Measurements from ENCODE around the gene EPAS1. TPM values are rescaled to one million over a fixed set of nuclear protein-coding genes. Genes with fewer than 3 reads are reported as not detected.

Gene EPAS1
- total RNA-seq, 4 donors from 2014 or later, result 102 to 260 (median 167) TPM

GRCh38 chr2:46363535-46364170 is 66.4 kb downstream of the EPAS1 start:
- H3K4me1 ChIP-seq, result peaks cover 0 to 4% (median 0%) of the 10 kb centered on the region in 4 donors
- intact Hi-C loops (cut with DNase I; ENCODE audit: low total_unique reads), result loop anchor here (2.0 kb wide), 1 partner anchor 301 kb away; no protein-coding TSS in a partner anchor
- TF ChIP-seq POLR2AphosphoS5 (IDR thresholded peaks at IDR 0.05) (no peak), EP300 (IDR thresholded peaks at IDR 0.05; ENCODE audit: low read depth) (no peak), CTCF (IDR thresholded peaks at IDR 0.05) (no peak), POLR2A (IDR thresholded peaks at IDR 0.05) (no peak)
- DNase-seq, result no peak
- H3K9me3 ChIP-seq, result no peaks in the 10 kb centered on the region
- 64 to 77% methylated on average over 3 to 4 of the region's 4 CpGs for WGBS, 2 donors (ENCODE audit: low coverage in 1 of 2)
- H3K27me3 ChIP-seq, result no peaks in the 10 kb centered on the region
- no peak overlapping the region for H3K4me3 ChIP-seq
- in situ Hi-C loops (cut with MboI; ENCODE audit: low pct_ligation_motif_present in 1 of 4, low pct_unique_long_range_greater_than_20kb in 1 of 4, low sequenced_read_pairs in 3 of 4), result loop anchor here (25.0 kb wide), 3 partner anchors 301 to 726 kb away; no protein-coding TSS in a partner anchor
- H3K27ac ChIP-seq, result no peak overlapping the region
- peaks cover 0 to 4% (median under 1%) of the 10 kb centered on the region in 4 donors for H3K36me3 ChIP-seq

GRCh38 chr2:46364797-46365457 is 67.7 kb downstream of the EPAS1 start:
- Histone ChIP-seq H3K27me3 (no peaks in the 10 kb centered on the region), H3K4me3 (no peak overlapping the region), H3K4me1 (peaks cover 0 to 4% (median 0%) of the 10 kb centered on the region in 4 donors), H3K27ac (no peak overlapping the region), H3K9me3 (no peaks in the 10 kb centered on the region), H3K36me3 (peaks cover 0 to 12% (median 4%) of the 10 kb centered on the region in 4 donors)
- intact Hi-C loops (cut with DNase I; ENCODE audit: low total_unique reads), result loop anchor here (2.0 kb wide), 1 partner anchor 302 kb away; no protein-coding TSS in a partner anchor
- DNase-seq, result peak; percentile 37
- TF ChIP-seq CTCF (IDR thresholded peaks at IDR 0.05) (peak; percentile 80 to 92 (median 85)), POLR2A (IDR thresholded peaks at IDR 0.05) (no peak)
- 50 to 60% methylated on average over 4 of the region's 4 CpGs for WGBS, 2 donors (ENCODE audit: low coverage in 1 of 2)
- in situ Hi-C loops (cut with MboI; ENCODE audit: low pct_ligation_motif_present in 1 of 4, low pct_unique_long_range_greater_than_20kb in 1 of 4, low sequenced_read_pairs in 3 of 4), result loop anchor here (25.0 kb wide), 3 partner anchors 303 to 728 kb away; no protein-coding TSS in a partner anchor

- Histone ChIP-seq H3K4me3 (no peak overlapping the region), H3K27ac (peak overlapping the region in 1 of 4 donors; percentile 0), H3K4me1 (peaks cover 0 to 4% (median 0%) of the 10 kb centered on the region in 4 donors), H3K9me3 (no peaks in the 10 kb centered on the region), H3K36me3 (peaks cover 0 to 22% (median 10%) of the 10 kb centered on the region in 4 donors), H3K27me3 (no peaks in the 10 kb centered on the region)
- in situ Hi-C loops (cut with MboI; ENCODE audit: low pct_ligation_motif_present in 1 of 4, low pct_unique_long_range_greater_than_20kb in 1 of 4, low sequenced_read_pairs in 3 of 4), result loop anchor here (25.0 kb wide), 3 partner anchors 304 to 729 kb away; no protein-coding TSS in a partner anchor
- TF ChIP-seq POLR2A (IDR thresholded peaks at IDR 0.05), result no peak
- TF ChIP-seq CTCF (IDR thresholded peaks at IDR 0.05), result peak; percentile 26 to 49 (median 33)
- no peak for DNase-seq
- WGBS, 2 donors (ENCODE audit: low coverage in 1 of 2), result 61 to 81% methylated on average over 3 to 15 of the region's 15 CpGs
- intact Hi-C loops (cut with DNase I; ENCODE audit: low total_unique reads), result loop anchor here (2.0 kb wide), 1 partner anchor 303 kb away; no protein-coding TSS in a partner anchor
These were observed 68.9 kb downstream of the EPAS1 start for GRCh38 chr2:46365913-46366667.

- in situ Hi-C loops (cut with MboI; ENCODE audit: low pct_ligation_motif_present in 1 of 4, low pct_unique_long_range_greater_than_20kb in 1 of 4, low sequenced_read_pairs in 3 of 4), result loop anchor here (25.0 kb wide), 3 partner anchors 304 to 729 kb away; no protein-coding TSS in a partner anchor
- H3K9me3 ChIP-seq, result no peaks in the 10 kb centered on the region
- peak in 2 of 3 donors; percentile 9 to 14 for TF ChIP-seq POLR2AphosphoS5 (IDR thresholded peaks at IDR 0.05)
- TF ChIP-seq EP300 (IDR thresholded peaks at IDR 0.05; ENCODE audit: low read depth), result no peak
- peaks cover 0 to 4% (median 0%) of the 10 kb centered on the region in 4 donors for H3K4me1 ChIP-seq
- intact Hi-C loops (cut with DNase I; ENCODE audit: low total_unique reads), result no loop called here
- no peak for DNase-seq
- WGBS, 2 donors (ENCODE audit: low coverage in 1 of 2), result 78 to 81% methylated on average over 9 of the region's 9 CpGs
- H3K4me3 ChIP-seq, result no peak overlapping the region
- H3K36me3 ChIP-seq, result peaks cover 0 to 25% (median 11%) of the 10 kb centered on the region in 4 donors
- no peaks in the 10 kb centered on the region for H3K27me3 ChIP-seq
- peak overlapping the region in 1 of 4 donors; percentile 0 for H3K27ac ChIP-seq
These were observed 69.5 kb downstream of the EPAS1 start for GRCh38 chr2:46366668-46367052.

Data from transverse colon (tissue), 4 donors.